Endothelial cell of umbilical vein (primary cell): ENCODE data around the gene NANOS2. TPM values are rescaled to one million over a fixed set of nuclear protein-coding genes. Genes with fewer than 3 reads are reported as not detected.

Experiments used
- BruUV-seq: library from RNA; stranded (reverse); fragments of 400-500 nt; replicated peaks from 2 replicates; lab custom pipeline; 2021; lab: Mats Ljungman, UMichigan
- CTCF ChIA-PET: fragments of 300-600, 350-600 bp; sonication (Branson Sonifier 250); formaldehyde crosslinking; loops from one replicate; lab custom pipeline; 2021; ENCODE audit warnings: antibody characterized with exemption, inconsistent platforms; lab: Charles Lee
- POLR2A ChIA-PET: fragments of 300-600, 350-600 bp; sonication (Branson Sonifier 250); formaldehyde crosslinking; loops from one replicate; lab custom pipeline; 2021; ENCODE audit warnings: antibody characterized with exemption, inconsistent platforms; lab: Charles Lee
- DNase-seq: peaks from one replicate; pipeline ENCODE4 v3.0.0-alpha.2; 2011; ENCODE audit warnings: low read depth, low spot score
- FAIRE-seq: peaks from 2 replicates; lab custom pipeline; 2011; peaks lifted over from hg19 to GRCh38; lab: Jason Lieb, UNC
- H2AFZ ChIP-seq: 2 replicates; pipeline ENCODE4 v1.6.0; 2012; ENCODE audit warnings: low read depth, low read length, control low read depth, inconsistent platforms
- H3K27ac ChIP-seq: 2 replicates; pipeline ENCODE4 v1.5.1; 2011; ENCODE audit warnings: low read depth, mild to moderate bottlenecking, control low read depth, low read length, moderate library complexity; ENCODE audit not compliant: insufficient read depth
- H3K27me3 ChIP-seq, 2 experiments: 2 replicates each; pipeline versions ENCODE4 v1.6.0 to v1.6.1; 2011; ENCODE audit warnings: low read length in 2 of 2, mixed read lengths in 1 of 2; ENCODE audit not compliant: control insufficient read depth in 2 of 2, insufficient read depth in 2 of 2
- H3K36me3 ChIP-seq, 2 experiments: 2 replicates in 1 of 2; 3 replicates in 1 of 2; pipeline ENCODE4 v1.5.1; 2011; ENCODE audit warnings: low read length in 2 of 2, mild to moderate bottlenecking in 1 of 2, moderate library complexity in 1 of 2; ENCODE audit not compliant: control insufficient read depth in 2 of 2, insufficient read depth in 2 of 2; ENCODE audit errors: extremely low read depth in 1 of 2
- H3K4me1 ChIP-seq: 3 replicates; pipeline ENCODE4 v1.5.1; 2011; ENCODE audit warnings: mild to moderate bottlenecking, low read length; ENCODE audit not compliant: control insufficient read depth, insufficient read depth; ENCODE audit errors: extremely low read depth
- H3K4me2 ChIP-seq: 2 replicates; pipeline ENCODE4 v1.6.1; 2011; ENCODE audit warnings: low read length, control low read depth, mixed read lengths; ENCODE audit not compliant: insufficient read depth
- H3K4me3 ChIP-seq, 3 experiments: fragments of 200-600 bp in 1 of 3; sonication (generic), shearing (Covaris generic) in 1 of 3; replicated peaks in 1 of 3; 2 replicates each; pipeline ENCODE4 v1.5.1; 2011 to 2016; ENCODE audit warnings: control low read depth in 3 of 3, low read length in 3 of 3, mild to moderate bottlenecking in 2 of 3, inconsistent platforms in 1 of 3, low read depth in 1 of 3, moderate library complexity in 1 of 3; ENCODE audit not compliant: insufficient read depth in 1 of 3
- H3K79me2 ChIP-seq: 2 replicates; pipeline ENCODE4 v1.6.0; 2012; ENCODE audit warnings: low read length, inconsistent platforms; ENCODE audit not compliant: control insufficient read depth, insufficient read depth
- H3K9ac ChIP-seq: replicated peaks from 2 replicates; pipeline ENCODE3; 2011; ENCODE audit warnings: low read length, control low read depth; ENCODE audit not compliant: insufficient read depth; ENCODE audit errors: extremely low read depth
- H3K9me1 ChIP-seq: replicated peaks from 3 replicates; pipeline ENCODE4 v1.6.0; 2011; ENCODE audit warnings: mild to moderate bottlenecking, low read length; ENCODE audit not compliant: control insufficient read depth, insufficient read depth; ENCODE audit errors: extremely low read depth
- H3K9me3 ChIP-seq: replicated peaks from 2 replicates; pipeline ENCODE4 v1.5.1; 2012; ENCODE audit warnings: low read length, inconsistent platforms; ENCODE audit not compliant: control insufficient read depth, insufficient read depth
- H4K20me1 ChIP-seq: replicated peaks from 2 replicates; pipeline ENCODE3; 2011; ENCODE audit warnings: mild to moderate bottlenecking, low read length; ENCODE audit not compliant: control insufficient read depth, insufficient read depth; ENCODE audit errors: extremely low read depth
- CTCF ChIP-seq, 2 donors: IDR thresholded peaks; 1 replicate in 1 of 2; 2 replicates in 1 of 2; pipeline ENCODE4 v1.5.1; 2011; ENCODE audit warnings: low read length in 2 of 2, mild to moderate bottlenecking in 2 of 2, moderate library complexity in 2 of 2, control low read depth in 1 of 2, inconsistent platforms in 1 of 2, low read depth in 1 of 2; ENCODE audit not compliant: insufficient read depth in 1 of 2; ENCODE audit errors: extremely low read depth in 1 of 2
- EZH2 ChIP-seq: IDR thresholded peaks from 2 replicates; pipeline ENCODE4 v1.6.1; 2012; ENCODE audit warnings: borderline replicate concordance, low read depth, mild to moderate bottlenecking, moderate library complexity, low read length, inconsistent platforms; ENCODE audit not compliant: severe bottlenecking
- FOS ChIP-seq: IDR thresholded peaks from 2 replicates; pipeline ENCODE4 v1.6.1; 2011; ENCODE audit warnings: mild to moderate bottlenecking, low read length, moderate library complexity, borderline replicate concordance; ENCODE audit not compliant: insufficient read depth
- GATA2 ChIP-seq: IDR thresholded peaks from 2 replicates; pipeline ENCODE4 v1.7.0; 2011; ENCODE audit warnings: low read depth, mild to moderate bottlenecking, moderate library complexity, mixed read lengths, low read length; ENCODE audit not compliant: insufficient read length, insufficient read depth
- JUN ChIP-seq: IDR thresholded peaks from 2 replicates; pipeline ENCODE4 v1.6.1; 2011; ENCODE audit warnings: borderline replicate concordance, low read depth; ENCODE audit not compliant: insufficient read length, insufficient read depth
- MAX ChIP-seq: IDR thresholded peaks from 2 replicates; pipeline ENCODE4 v1.6.1; 2011; ENCODE audit not compliant: insufficient read depth, insufficient read length
- MYC ChIP-seq: IDR thresholded peaks from one replicate; pipeline ENCODE4 v1.6.1; 2011; ENCODE audit warnings: mild to moderate bottlenecking, low read depth, low read length
- POLR2A ChIP-seq: IDR thresholded peaks from 2 replicates; pipeline ENCODE4 v1.6.1; 2012; ENCODE audit warnings: low read depth, mild to moderate bottlenecking, control low read depth, low read length
- POLR2AphosphoS5 ChIP-seq: IDR thresholded peaks from 2 replicates; pipeline ENCODE4 v1.6.1; 2012; ENCODE audit warnings: low read depth, mild to moderate bottlenecking, control low read depth, low read length, moderate library complexity; ENCODE audit not compliant: insufficient read depth
- dilution Hi-C: fragments of 300-500 bp; cut with MboI; formaldehyde crosslinking; loops from one replicate; pipeline ENCODE4 v1.15.0; 2019; ENCODE audit warnings: low sequenced_read_pairs; ENCODE audit not compliant: extremely low pct_ligation_motif_present
- intact Hi-C: fragments of 100-400 bp; cut with micrococcal nuclease; formaldehyde crosslinking; loops from one replicate; pipeline ENCODE4 v1.10.0; 2022
- polyA plus RNA-seq, 4 experiments: library from polyadenylated mRNA; depleted of rRNA in 3 of 4; stranded (reverse) in 3 of 4; unstranded in 1 of 4; fragments of >200 nt; gene quantifications; 2 replicates each; pipeline versions ENCODE4 v1.2.1 to v1.2.3, GENCODE V29; 2011 to 2012; ENCODE audit warnings: missing spikeins in 1 of 4
- total RNA-seq: library from RNA; stranded (reverse); gene quantifications from 2 replicates; pipeline ENCODE4 v1.2.3, GENCODE V29; 2021

The NANOS2 gene
- total and polyA plus RNA-seq, 2 donors (not counting 3 experiments of a cell fraction or from before 2014, with no cell fraction given): not detected

GRCh38 chr19:45873219-45873772 is 41.3 kb downstream of the NANOS2 start:
- intact Hi-C loops: no loop called here
- Histone ChIP-seq H3K9me1 (no peaks in the 10 kb centered on the region), H3K9ac (no peak overlapping the region), H3K36me3 (no peaks in the 10 kb centered on the region), H3K27me3 (peaks cover 2 to 6% of the 10 kb centered on the region in 2 experiments), H3K79me2 (no peaks in the 10 kb centered on the region), H3K4me3 (no peak overlapping the region), H3K27ac (no peak overlapping the region), H3K4me1 (no peaks in the 10 kb centered on the region), H3K4me2 (no peak overlapping the region), H3K9me3 (no peaks in the 10 kb centered on the region), H2AFZ (no peak overlapping the region), H4K20me1 (no peaks in the 10 kb centered on the region)
- ChIA-PET POLR2A (no interaction called here), CTCF (no interaction called here)
- DNase-seq (no peak), FAIRE-seq (no peak)
- no TSS peak for BruUV-seq
- TF ChIP-seq CTCF (IDR thresholded peaks at IDR 0.05; ENCODE audit: extremely low read depth in 1 of 2, insufficient read depth in 1 of 2, low read depth in 1 of 2, low read length in 2 of 2): no peak
- no peak for TF ChIP-seq POLR2AphosphoS5
- no peak for TF ChIP-seq POLR2A
- no peak for TF ChIP-seq MYC
- no peak for TF ChIP-seq FOS
- no peak for TF ChIP-seq JUN
- TF ChIP-seq GATA2: no peak
- no peak for TF ChIP-seq EZH2
- no peak for TF ChIP-seq MAX
- dilution Hi-C loops: no loop called here
